Measurements from ENCODE around the gene PATE4.

DNA sequence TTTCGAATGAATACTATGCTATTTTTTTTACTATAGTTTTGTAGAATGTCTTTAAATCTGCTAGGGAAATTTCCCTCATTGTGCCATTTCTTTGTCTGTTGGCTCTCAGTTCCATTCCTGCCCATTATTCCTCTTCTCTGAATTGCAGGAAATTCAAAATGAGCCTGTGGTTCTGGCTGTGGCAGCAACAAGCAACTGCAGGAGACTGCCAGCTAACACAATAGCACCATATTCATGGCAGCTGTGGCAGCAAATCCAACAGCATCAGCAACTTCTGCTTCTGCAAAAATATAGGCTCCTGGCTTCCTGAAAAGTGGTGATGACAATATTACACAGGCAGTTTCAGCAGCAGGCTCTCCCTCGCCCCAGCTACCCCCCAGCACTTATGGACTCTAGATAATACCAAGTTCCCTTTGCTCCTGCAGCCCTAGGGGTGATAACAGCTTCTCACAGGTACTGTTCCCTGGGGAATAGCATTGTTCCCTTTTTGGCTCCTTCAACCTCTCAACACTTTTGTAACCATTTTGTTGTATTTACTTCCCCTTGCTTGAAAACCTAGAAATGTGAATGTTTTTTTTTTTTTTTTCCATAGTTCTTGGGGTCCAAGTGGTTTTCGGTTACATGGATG lies 9.3 kb downstream of the PATE4 start:
- TF ChIP-seq, protein P1, sequence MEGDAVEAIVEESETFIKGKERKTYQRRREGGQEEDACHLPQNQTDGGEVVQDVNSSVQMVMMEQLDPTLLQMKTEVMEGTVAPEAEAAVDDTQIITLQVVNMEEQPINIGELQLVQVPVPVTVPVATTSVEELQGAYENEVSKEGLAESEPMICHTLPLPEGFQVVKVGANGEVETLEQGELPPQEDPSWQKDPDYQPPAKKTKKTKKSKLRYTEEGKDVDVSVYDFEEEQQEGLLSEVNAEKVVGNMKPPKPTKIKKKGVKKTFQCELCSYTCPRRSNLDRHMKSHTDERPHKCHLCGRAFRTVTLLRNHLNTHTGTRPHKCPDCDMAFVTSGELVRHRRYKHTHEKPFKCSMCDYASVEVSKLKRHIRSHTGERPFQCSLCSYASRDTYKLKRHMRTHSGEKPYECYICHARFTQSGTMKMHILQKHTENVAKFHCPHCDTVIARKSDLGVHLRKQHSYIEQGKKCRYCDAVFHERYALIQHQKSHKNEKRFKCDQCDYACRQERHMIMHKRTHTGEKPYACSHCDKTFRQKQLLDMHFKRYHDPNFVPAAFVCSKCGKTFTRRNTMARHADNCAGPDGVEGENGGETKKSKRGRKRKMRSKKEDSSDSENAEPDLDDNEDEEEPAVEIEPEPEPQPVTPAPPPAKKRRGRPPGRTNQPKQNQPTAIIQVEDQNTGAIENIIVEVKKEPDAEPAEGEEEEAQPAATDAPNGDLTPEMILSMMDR (conservative IDR thresholded peaks at IDR 0.05) = no peak
- no peak for TF ChIP-seq ZFX (IDR thresholded peaks at IDR 0.05)
